NCI-H2227 (cell line): ENCODE measurements around the gene RC3H1.
"Not testable (repeated sequence)": the region's sequence is repeated elsewhere in the genome, so short reads cannot be mapped to it uniquely, and the experiment has no call there.

ENCODE experiments used
- DNase-seq: peaks from one replicate; lab custom pipeline; 2025; ENCODE audit not compliant: unreplicated experiment; lab: John Stamatoyannopoulos, UW

The RC3H1 gene

GRCh38 chr1:174031099-174031498 lies 8.9 kb upstream of the RC3H1 start:
- DNase-seq: no peak

- DNase-seq: no peak
Measured at GRCh38 chr1:174028495-174028894, 6.3 kb upstream of the RC3H1 start.

GRCh38 chr1:174023440-174023839 lies 1.3 kb upstream of the RC3H1 start:
- peak; percentile 78 for DNase-seq

GRCh38 chr1:174022976-174023277 lies 770 bp upstream of the RC3H1 start:
- no peak for DNase-seq

GRCh38 chr1:174021591-174022079 lies 522 bp downstream of the RC3H1 start:
- peak; percentile 79 for DNase-seq

- DNase-seq: no peak
Measured at GRCh38 chr1:174018565-174018964, 3.6 kb downstream of the RC3H1 start.

- DNase-seq: no peak
Measured at GRCh38 chr1:174017231-174017970, 4.8 kb downstream of the RC3H1 start.

- DNase-seq: no peak
Measured at GRCh38 chr1:174013864-174014418, 8.2 kb downstream of the RC3H1 start.

- no peak for DNase-seq
Measured at GRCh38 chr1:174008979-174009378, 13.2 kb downstream of the RC3H1 start.

- no peak for DNase-seq
Measured at GRCh38 chr1:174008269-174008668, 13.9 kb downstream of the RC3H1 start.

- no peak for DNase-seq
Measured at GRCh38 chr1:174007851-174008250, 14.3 kb downstream of the RC3H1 start.

- DNase-seq: no peak
Measured at GRCh38 chr1:174005032-174005431, 17.1 kb downstream of the RC3H1 start.

GRCh38 chr1:174003867-174004266 lies 18.3 kb downstream of the RC3H1 start:
- DNase-seq: no peak

GRCh38 chr1:174001573-174001972 lies 20.6 kb downstream of the RC3H1 start:
- no peak for DNase-seq

GRCh38 chr1:174000371-174000770 lies 21.8 kb downstream of the RC3H1 start:
- DNase-seq: peak; percentile 65

GRCh38 chr1:173997791-173998190 lies 24.4 kb downstream of the RC3H1 start:
- DNase-seq: no peak

GRCh38 chr1:173996995-173997394 lies 25.2 kb downstream of the RC3H1 start:
- DNase-seq: no peak

- no peak for DNase-seq
Measured at GRCh38 chr1:173995475-173995874, 26.7 kb downstream of the RC3H1 start.

- not testable (repeated sequence) for DNase-seq
Measured at GRCh38 chr1:173993948-173994347, 28.2 kb downstream of the RC3H1 start.

GRCh38 chr1:173988068-173988467 lies 34.1 kb downstream of the RC3H1 start:
- DNase-seq: no peak

GRCh38 chr1:173986951-173987350 lies 35.2 kb downstream of the RC3H1 start:
- DNase-seq: no peak

GRCh38 chr1:173970252-173970651 lies 51.9 kb downstream of the RC3H1 start:
- no peak for DNase-seq

- DNase-seq: not testable (repeated sequence)
Measured at GRCh38 chr1:173965896-173966295, 56.3 kb downstream of the RC3H1 start.
